Transverse colon (tissue), 4 donors: Measurements from ENCODE around the gene SORD. TPM values are rescaled to one million over a fixed set of nuclear protein-coding genes. Genes with fewer than 3 reads are reported as not detected.
A peak's percentile ranks its signal among the peaks of the same experiment; 100 is the strongest.
"Not testable (repeated sequence)": the region's sequence is repeated elsewhere in the genome, so short reads cannot be mapped to it uniquely, and the experiment has no call there.

Experiments used
- DNase-seq: peaks from one replicate; pipeline ENCODE4 v3.0.0-alpha.2; 2019
- H3K27ac ChIP-seq, 4 donors: fragments of 200-600 bp; sonication (generic); 2 replicates each; pipeline ENCODE4 v1.5.1; 2016 to 2018; ENCODE audit warnings: inconsistent platforms in 4 of 4
- H3K27me3 ChIP-seq: fragments of 200-600 bp; sonication (generic); 2 replicates; pipeline ENCODE4 v1.5.1; 2017; ENCODE audit warnings: inconsistent platforms
- H3K36me3 ChIP-seq, 4 donors: fragments of 200-600 bp; sonication (generic); 2 replicates each; pipeline ENCODE4 v1.5.1; 2017 to 2019; ENCODE audit warnings: inconsistent platforms in 4 of 4
- H3K4me1 ChIP-seq, 4 donors: fragments of 200-600 bp; sonication (generic); 2 replicates each; pipeline ENCODE4 v1.5.1; 2017 to 2020; ENCODE audit warnings: inconsistent platforms in 4 of 4
- H3K4me3 ChIP-seq, 4 donors: fragments of 200-600 bp; sonication (generic); 1 replicate in 1 of 4; 2 replicates in 3 of 4; pipeline versions ENCODE4 v1.5.1 to v1.6.1; 2017 to 2019; ENCODE audit warnings: inconsistent platforms in 4 of 4
- H3K9me3 ChIP-seq, 2 donors: fragments of 200-600 bp; sonication (generic); 2 replicates each; pipeline ENCODE4 v1.5.1; 2017 to 2019; ENCODE audit warnings: inconsistent platforms in 2 of 2
- EP300 ChIP-seq: sonication (generic); formaldehyde crosslinking; IDR thresholded peaks from one replicate; pipeline ENCODE4 v1.6.1; 2017; ENCODE audit warnings: antibody characterized with exemption, low read depth
- POLR2A ChIP-seq: fragments of 450-650 bp; IDR thresholded peaks from one replicate; pipeline ENCODE4 v1.6.1; 2016; ENCODE audit warnings: antibody characterized with exemption, mild to moderate bottlenecking, moderate library complexity
- POLR2AphosphoS5 ChIP-seq, 3 donors: sonication (generic); formaldehyde crosslinking; IDR thresholded peaks; one replicate each; pipeline ENCODE4 v1.6.1; 2016; ENCODE audit warnings: antibody characterized with exemption in 3 of 3
- WGBS, 2 donors: methylation state at CpG; one replicate each; pipeline ENCODE4 v1.1.5; 2018; ENCODE audit warnings: low coverage in 1 of 2; 5-methylcytosine and 5-hydroxymethylcytosine counted together
- in situ Hi-C, 4 donors: fragments of 200-750 bp; cut with MboI; loops; one replicate each; pipeline versions ENCODE4 v1.15.0 to v1.15.1; 2017; ENCODE audit warnings: low sequenced_read_pairs in 3 of 4, low pct_ligation_motif_present in 1 of 4, low pct_unique_long_range_greater_than_20kb in 1 of 4
- intact Hi-C: fragments of 100-400 bp; cut with DNase I; formaldehyde crosslinking; loops from one replicate; pipeline ENCODE4 v1.15.1; 2023; ENCODE audit warnings: low total_unique reads
- total RNA-seq, 4 donors: library from RNA; depleted of rRNA; stranded (reverse); fragments of >200 nt; gene quantifications; one replicate each; pipeline ENCODE4 v1.1.0, GENCODE V29; 2016
- TF ChIP-seq, protein P1 (sequence below), 5 experiments: fragments of 200-600 bp in 3 of 5; fragments of 450-650 bp in 2 of 5; sonication (generic) in 3 of 5; IDR thresholded peaks; 1 replicate in 2 of 5; 2 replicates in 3 of 5; pipeline ENCODE4 v1.5.1; 2016 to 2017; ENCODE audit warnings: antibody characterized with exemption in 5 of 5, inconsistent platforms in 3 of 5, mild to moderate bottlenecking in 2 of 5, moderate library complexity in 1 of 5

The SORD gene
- total RNA-seq, 4 donors from 2014 or later, result 0.75 to 36.2 (median 11.3) TPM

- TF ChIP-seq EP300 (no peak), POLR2AphosphoS5 (IDR thresholded peaks at IDR 0.05) (no peak), POLR2A (no peak)
- TF ChIP-seq, protein P1, sequence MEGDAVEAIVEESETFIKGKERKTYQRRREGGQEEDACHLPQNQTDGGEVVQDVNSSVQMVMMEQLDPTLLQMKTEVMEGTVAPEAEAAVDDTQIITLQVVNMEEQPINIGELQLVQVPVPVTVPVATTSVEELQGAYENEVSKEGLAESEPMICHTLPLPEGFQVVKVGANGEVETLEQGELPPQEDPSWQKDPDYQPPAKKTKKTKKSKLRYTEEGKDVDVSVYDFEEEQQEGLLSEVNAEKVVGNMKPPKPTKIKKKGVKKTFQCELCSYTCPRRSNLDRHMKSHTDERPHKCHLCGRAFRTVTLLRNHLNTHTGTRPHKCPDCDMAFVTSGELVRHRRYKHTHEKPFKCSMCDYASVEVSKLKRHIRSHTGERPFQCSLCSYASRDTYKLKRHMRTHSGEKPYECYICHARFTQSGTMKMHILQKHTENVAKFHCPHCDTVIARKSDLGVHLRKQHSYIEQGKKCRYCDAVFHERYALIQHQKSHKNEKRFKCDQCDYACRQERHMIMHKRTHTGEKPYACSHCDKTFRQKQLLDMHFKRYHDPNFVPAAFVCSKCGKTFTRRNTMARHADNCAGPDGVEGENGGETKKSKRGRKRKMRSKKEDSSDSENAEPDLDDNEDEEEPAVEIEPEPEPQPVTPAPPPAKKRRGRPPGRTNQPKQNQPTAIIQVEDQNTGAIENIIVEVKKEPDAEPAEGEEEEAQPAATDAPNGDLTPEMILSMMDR (IDR thresholded peaks at IDR 0.05), result no peak
- intact Hi-C loops, result no loop called here
- no peak for DNase-seq
- no peaks in the 10 kb centered on the region for H3K27me3 ChIP-seq
- H3K4me1 ChIP-seq, result no peaks in the 10 kb centered on the region
- H3K36me3 ChIP-seq, result no peaks in the 10 kb centered on the region
- in situ Hi-C loops, result loop anchor here in 1 of 4 donors (25.0 kb wide), 1 partner anchor 187 kb away; no protein-coding TSS in a partner anchor
- no peak overlapping the region for H3K4me3 ChIP-seq
- WGBS, 2 donors, result 75 to 83% methylated on average over 2 to 7 of the region's 7 CpGs
- H3K27ac ChIP-seq, result peak overlapping the region in 1 of 4 donors; percentile 62
- H3K9me3 ChIP-seq, result no peaks in the 10 kb centered on the region
These were observed 26.0 kb downstream of the SORD start for GRCh38 chr15:45048794-45049631.

- no peaks in the 10 kb centered on the region for H3K27me3 ChIP-seq
- 86 to 95% methylated on average over 1 of the region's 1 CpG for WGBS, 2 donors
- TF ChIP-seq EP300 (no peak), POLR2A (no peak), POLR2AphosphoS5 (IDR thresholded peaks at IDR 0.05) (no peak)
- TF ChIP-seq, protein P1 (IDR thresholded peaks at IDR 0.05), result no peak
- no peaks in the 10 kb centered on the region for H3K4me1 ChIP-seq
- no peaks in the 10 kb centered on the region for H3K9me3 ChIP-seq
- no peak overlapping the region for H3K4me3 ChIP-seq
- DNase-seq, result no peak
- in situ Hi-C loops (no loop called here), intact Hi-C loops (no loop called here)
- no peaks in the 10 kb centered on the region for H3K36me3 ChIP-seq
- no peak overlapping the region for H3K27ac ChIP-seq
These were observed 27.6 kb downstream of the SORD start for GRCh38 chr15:45050587-45050986.

DNA sequence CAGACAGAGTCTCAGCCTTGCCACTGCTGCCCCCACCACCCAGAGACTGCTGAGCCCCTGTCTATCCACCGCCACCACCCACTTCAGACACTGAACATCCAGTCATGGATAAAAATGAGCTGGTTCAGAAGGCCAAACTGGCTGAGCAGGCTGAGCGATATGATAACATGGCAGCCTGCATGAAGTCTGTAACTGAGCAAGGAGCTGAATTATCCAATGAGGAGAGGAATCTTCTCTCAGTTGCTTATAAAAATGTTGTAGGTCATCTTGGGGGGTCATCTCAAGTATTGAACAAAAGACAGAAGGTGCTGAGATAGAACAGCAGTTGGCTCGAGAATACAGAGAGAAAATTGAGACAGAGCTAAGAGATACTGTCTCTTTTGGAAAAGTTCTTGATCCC lies 29.7 kb downstream of the SORD start:
- H3K4me3 ChIP-seq, H3K36me3 ChIP-seq, H3K4me1 ChIP-seq, in situ Hi-C loops, DNase-seq, intact Hi-C loops, H3K9me3 ChIP-seq, H3K27me3 ChIP-seq, H3K27ac ChIP-seq: not testable (repeated sequence)
- WGBS, 2 donors, result 95 to 100% methylated on average over 1 to 3 of the region's 3 CpGs

- H3K27ac ChIP-seq, H3K9me3 ChIP-seq, H3K27me3 ChIP-seq, H3K4me3 ChIP-seq, DNase-seq, H3K4me1 ChIP-seq, intact Hi-C loops, H3K36me3 ChIP-seq, in situ Hi-C loops: not testable (repeated sequence)
- 65 to 80% methylated on average over 1 to 3 of the region's 3 CpGs for WGBS, 2 donors
These were observed 36.0 kb downstream of the SORD start for GRCh38 chr15:45058690-45059675.

- DNase-seq, H3K4me1 ChIP-seq, H3K27ac ChIP-seq, H3K27me3 ChIP-seq, H3K4me3 ChIP-seq, in situ Hi-C loops, H3K36me3 ChIP-seq, intact Hi-C loops, H3K9me3 ChIP-seq: not testable (repeated sequence)
- WGBS, 2 donors, result 97% methylated on average over 7 of the region's 7 CpGs; no CpG with 5 or more reads in 1 of the 2 donors
These were observed 39.3 kb downstream of the SORD start for GRCh38 chr15:45062301-45062700.
